Transverse colon (tissue), 4 donors: Measurements from ENCODE around the gene LGALS4. TPM values are rescaled to one million over a fixed set of nuclear protein-coding genes. Genes with fewer than 3 reads are reported as not detected.
"Not testable (repeated sequence)": the region's sequence is repeated elsewhere in the genome, so short reads cannot be mapped to it uniquely, and the experiment has no call there.

Experiments used
- DNase-seq: peaks from one replicate; pipeline ENCODE4 v3.0.0-alpha.2; 2019
- H3K27ac ChIP-seq, 4 donors: fragments of 200-600 bp; sonication (generic); 2 replicates each; pipeline ENCODE4 v1.5.1; 2016 to 2018; ENCODE audit warnings: inconsistent platforms in 4 of 4
- H3K27me3 ChIP-seq: fragments of 200-600 bp; sonication (generic); 2 replicates; pipeline ENCODE4 v1.5.1; 2017; ENCODE audit warnings: inconsistent platforms
- H3K36me3 ChIP-seq, 4 donors: fragments of 200-600 bp; sonication (generic); 2 replicates each; pipeline ENCODE4 v1.5.1; 2017 to 2019; ENCODE audit warnings: inconsistent platforms in 4 of 4
- H3K4me1 ChIP-seq, 4 donors: fragments of 200-600 bp; sonication (generic); 2 replicates each; pipeline ENCODE4 v1.5.1; 2017 to 2020; ENCODE audit warnings: inconsistent platforms in 4 of 4
- H3K4me3 ChIP-seq, 4 donors: fragments of 200-600 bp; sonication (generic); 1 replicate in 1 of 4; 2 replicates in 3 of 4; pipeline versions ENCODE4 v1.5.1 to v1.6.1; 2017 to 2019; ENCODE audit warnings: inconsistent platforms in 4 of 4
- H3K9me3 ChIP-seq, 2 donors: fragments of 200-600 bp; sonication (generic); 2 replicates each; pipeline ENCODE4 v1.5.1; 2017 to 2019; ENCODE audit warnings: inconsistent platforms in 2 of 2
- EP300 ChIP-seq: sonication (generic); formaldehyde crosslinking; IDR thresholded peaks from one replicate; pipeline ENCODE4 v1.6.1; 2017; ENCODE audit warnings: antibody characterized with exemption, low read depth
- POLR2A ChIP-seq: fragments of 450-650 bp; IDR thresholded peaks from one replicate; pipeline ENCODE4 v1.6.1; 2016; ENCODE audit warnings: antibody characterized with exemption, mild to moderate bottlenecking, moderate library complexity
- POLR2AphosphoS5 ChIP-seq, 3 donors: sonication (generic); formaldehyde crosslinking; IDR thresholded peaks; one replicate each; pipeline ENCODE4 v1.6.1; 2016; ENCODE audit warnings: antibody characterized with exemption in 3 of 3
- WGBS, 2 donors: methylation state at CpG; one replicate each; pipeline ENCODE4 v1.1.5; 2018; ENCODE audit warnings: low coverage in 1 of 2; 5-methylcytosine and 5-hydroxymethylcytosine counted together
- in situ Hi-C, 4 donors: fragments of 200-750 bp; cut with MboI; loops; one replicate each; pipeline versions ENCODE4 v1.15.0 to v1.15.1; 2017; ENCODE audit warnings: low sequenced_read_pairs in 3 of 4, low pct_ligation_motif_present in 1 of 4, low pct_unique_long_range_greater_than_20kb in 1 of 4
- intact Hi-C: fragments of 100-400 bp; cut with DNase I; formaldehyde crosslinking; loops from one replicate; pipeline ENCODE4 v1.15.1; 2023; ENCODE audit warnings: low total_unique reads
- total RNA-seq, 4 donors: library from RNA; depleted of rRNA; stranded (reverse); fragments of >200 nt; gene quantifications; one replicate each; pipeline ENCODE4 v1.1.0, GENCODE V29; 2016
- TF ChIP-seq, protein P1 (sequence below), 5 experiments: fragments of 200-600 bp in 3 of 5; fragments of 450-650 bp in 2 of 5; sonication (generic) in 3 of 5; IDR thresholded peaks; 1 replicate in 2 of 5; 2 replicates in 3 of 5; pipeline ENCODE4 v1.5.1; 2016 to 2017; ENCODE audit warnings: antibody characterized with exemption in 5 of 5, inconsistent platforms in 3 of 5, mild to moderate bottlenecking in 2 of 5, moderate library complexity in 1 of 5

Gene LGALS4
- total RNA-seq, 4 donors from 2014 or later = 1,815 to 4,845 (median 3,695) TPM

DNA sequence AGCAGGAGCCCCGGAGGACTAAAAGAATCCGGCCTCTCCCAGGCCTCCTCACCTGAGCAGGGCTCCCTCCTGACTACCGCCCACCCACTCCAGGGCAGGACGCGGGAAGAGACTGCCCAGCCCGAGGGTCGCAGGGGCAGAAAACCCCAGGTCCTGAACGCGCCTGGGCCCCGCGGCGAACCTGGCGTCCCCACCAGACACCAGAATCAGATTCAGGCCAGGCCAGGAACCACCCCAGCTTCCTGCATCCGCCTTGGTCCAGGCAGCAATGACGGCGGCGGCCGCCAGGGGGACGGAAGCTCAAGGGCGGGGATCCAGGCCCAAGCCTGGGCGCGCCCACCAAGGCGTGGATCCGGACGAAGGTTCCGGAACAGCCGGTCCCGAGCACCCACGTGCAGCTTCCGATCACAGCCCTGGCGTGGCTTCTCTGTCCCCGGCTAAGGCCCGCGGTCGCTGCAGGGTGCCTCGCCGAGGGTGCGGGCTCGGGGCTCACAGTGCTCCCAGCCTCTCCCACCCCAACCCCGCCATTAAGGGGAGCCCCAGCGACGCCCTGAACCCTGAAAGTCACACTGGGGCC is 43.0 kb downstream of the LGALS4 start:
- Histone ChIP-seq H3K27me3 (no peaks in the 10 kb centered on the region), H3K9me3 (no peaks in the 10 kb centered on the region), H3K27ac (peak overlapping the region; percentile 51 to 67 (median 64)), H3K36me3 (no peaks in the 10 kb centered on the region), H3K4me3 (peak overlapping the region in 2 of 4 donors; percentile 32 to 47), H3K4me1 (peaks cover 0 to 9% (median 4%) of the 10 kb centered on the region in 4 donors)
- WGBS, 2 donors = 30% methylated on average over 29 of the region's 42 CpGs; no CpG with 5 or more reads in 1 of the 2 donors
- peak; percentile 94 for DNase-seq
- intact Hi-C loops = no loop called here
- in situ Hi-C loops = no loop called here
- TF ChIP-seq POLR2AphosphoS5 (IDR thresholded peaks at IDR 0.05) (peak; percentile 52 to 74 (median 53)), EP300 (no peak), POLR2A (peak; percentile 29)
- TF ChIP-seq, protein P1, sequence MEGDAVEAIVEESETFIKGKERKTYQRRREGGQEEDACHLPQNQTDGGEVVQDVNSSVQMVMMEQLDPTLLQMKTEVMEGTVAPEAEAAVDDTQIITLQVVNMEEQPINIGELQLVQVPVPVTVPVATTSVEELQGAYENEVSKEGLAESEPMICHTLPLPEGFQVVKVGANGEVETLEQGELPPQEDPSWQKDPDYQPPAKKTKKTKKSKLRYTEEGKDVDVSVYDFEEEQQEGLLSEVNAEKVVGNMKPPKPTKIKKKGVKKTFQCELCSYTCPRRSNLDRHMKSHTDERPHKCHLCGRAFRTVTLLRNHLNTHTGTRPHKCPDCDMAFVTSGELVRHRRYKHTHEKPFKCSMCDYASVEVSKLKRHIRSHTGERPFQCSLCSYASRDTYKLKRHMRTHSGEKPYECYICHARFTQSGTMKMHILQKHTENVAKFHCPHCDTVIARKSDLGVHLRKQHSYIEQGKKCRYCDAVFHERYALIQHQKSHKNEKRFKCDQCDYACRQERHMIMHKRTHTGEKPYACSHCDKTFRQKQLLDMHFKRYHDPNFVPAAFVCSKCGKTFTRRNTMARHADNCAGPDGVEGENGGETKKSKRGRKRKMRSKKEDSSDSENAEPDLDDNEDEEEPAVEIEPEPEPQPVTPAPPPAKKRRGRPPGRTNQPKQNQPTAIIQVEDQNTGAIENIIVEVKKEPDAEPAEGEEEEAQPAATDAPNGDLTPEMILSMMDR (IDR thresholded peaks at IDR 0.05) = peak; percentile 70 to 98 (median 81)

DNA sequence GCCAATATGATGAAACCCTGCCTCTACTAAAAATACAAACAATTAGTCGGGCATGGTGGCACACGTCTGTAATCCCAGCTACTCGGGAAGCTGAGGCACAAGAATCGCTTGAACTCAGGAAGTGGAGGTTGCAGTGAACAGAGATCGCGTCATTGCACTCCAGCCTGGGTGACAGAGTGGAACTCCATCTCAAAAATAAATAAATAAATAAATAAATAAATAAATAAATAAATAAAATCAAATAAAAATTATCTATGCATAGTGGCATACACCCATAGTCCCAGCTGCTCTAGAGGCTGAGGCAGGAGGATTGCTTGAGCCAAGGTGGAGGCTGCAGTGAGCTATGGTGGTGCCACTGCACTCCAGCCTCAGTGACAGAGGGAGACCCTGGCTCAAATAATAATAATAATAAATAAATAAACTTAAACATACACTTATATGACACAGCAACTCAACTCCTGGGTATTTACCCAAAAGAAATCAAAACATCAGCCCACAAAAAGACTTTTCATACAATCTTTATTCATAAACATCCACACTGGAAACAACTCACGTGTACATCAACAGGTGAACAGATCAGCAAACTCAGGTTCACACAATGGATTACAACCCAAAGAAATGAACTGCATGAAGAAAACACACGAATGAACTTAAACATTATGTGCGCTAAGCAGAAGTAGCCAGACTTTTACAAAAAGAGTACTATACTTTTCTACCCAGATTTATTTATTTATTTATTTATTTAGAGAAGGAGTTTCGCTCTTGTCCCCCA is 46.3 kb downstream of the LGALS4 start:
- H3K36me3 ChIP-seq = no peaks in the 10 kb centered on the region
- H3K27ac ChIP-seq = no peak overlapping the region
- no peak for TF ChIP-seq POLR2AphosphoS5 (IDR thresholded peaks at IDR 0.05)
- no peak for TF ChIP-seq POLR2A
- intact Hi-C loops = no loop called here
- H3K4me3 ChIP-seq = no peak overlapping the region
- no peak for DNase-seq
- H3K4me1 ChIP-seq = peaks cover 0 to 9% (median 4%) of the 10 kb centered on the region in 4 donors
- no peaks in the 10 kb centered on the region for H3K9me3 ChIP-seq
- no peaks in the 10 kb centered on the region for H3K27me3 ChIP-seq
- in situ Hi-C loops = no loop called here
- WGBS, 2 donors = 90 to 93% methylated on average over 4 to 10 of the region's 10 CpGs

DNA sequence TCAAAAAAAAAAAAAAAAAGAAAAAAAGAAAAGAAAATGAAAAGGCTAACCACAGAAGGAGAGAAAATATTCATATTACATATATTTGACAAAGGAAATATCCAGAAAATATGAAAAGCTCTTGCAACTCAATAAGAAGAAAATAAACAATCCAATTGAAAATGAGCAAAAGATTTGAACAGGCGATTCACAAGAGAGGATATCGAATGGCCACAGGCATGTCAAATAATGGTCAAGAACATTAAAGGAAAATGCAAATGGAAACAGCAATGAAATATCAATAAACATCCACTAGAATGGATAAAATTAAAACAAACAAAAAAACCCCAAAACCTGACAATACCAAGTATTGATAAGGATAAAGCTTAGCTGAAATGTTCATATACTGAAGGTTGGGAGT is 47.5 kb downstream of the LGALS4 start:
- H3K27me3 ChIP-seq = no peaks in the 10 kb centered on the region
- WGBS, 2 donors = 93 to 98% methylated on average over 2 of the region's 2 CpGs
- no peak overlapping the region for H3K27ac ChIP-seq
- H3K4me3 ChIP-seq = no peak overlapping the region
- in situ Hi-C loops (no loop called here), intact Hi-C loops (no loop called here)
- DNase-seq = no peak
- no peaks in the 10 kb centered on the region for H3K36me3 ChIP-seq
- TF ChIP-seq POLR2A = no peak
- TF ChIP-seq POLR2AphosphoS5 (IDR thresholded peaks at IDR 0.05) = no peak
- TF ChIP-seq, protein P1 (IDR thresholded peaks at IDR 0.05) = no peak
- no peak for TF ChIP-seq EP300
- no peaks in the 10 kb centered on the region for H3K9me3 ChIP-seq
- peaks cover 0 to 9% (median 4%) of the 10 kb centered on the region in 4 donors for H3K4me1 ChIP-seq

DNA sequence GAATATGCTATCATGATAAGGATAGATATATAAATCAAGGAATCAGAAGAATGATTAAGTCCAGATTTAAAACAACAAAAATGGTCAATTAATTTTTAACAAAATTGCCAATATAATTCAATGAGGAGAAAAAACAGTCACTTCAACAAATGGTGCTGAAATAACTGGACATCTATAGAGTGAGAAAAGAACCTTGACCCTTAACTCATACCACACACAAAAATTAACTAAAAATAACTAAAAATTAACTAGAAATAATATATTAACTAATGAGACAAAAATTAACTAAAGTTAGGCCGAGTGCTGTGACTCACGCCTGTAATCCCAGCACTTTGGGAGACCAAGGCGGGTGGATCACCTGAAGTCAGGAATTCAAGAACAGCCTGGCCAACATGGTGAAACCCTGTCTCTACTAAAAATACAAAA is 48.9 kb downstream of the LGALS4 start:
- WGBS, 2 donors = 84 to 94% methylated on average over 3 of the region's 3 CpGs
- intact Hi-C loops (no loop called here), in situ Hi-C loops (no loop called here)
- no peak overlapping the region for H3K4me3 ChIP-seq
- no peak overlapping the region for H3K27ac ChIP-seq
- H3K36me3 ChIP-seq = no peaks in the 10 kb centered on the region
- no peak for TF ChIP-seq EP300
- TF ChIP-seq POLR2A = no peak
- no peak for TF ChIP-seq POLR2AphosphoS5 (IDR thresholded peaks at IDR 0.05)
- TF ChIP-seq, protein P1 (IDR thresholded peaks at IDR 0.05) = no peak
- DNase-seq = no peak
- peaks cover 0 to 3% (median 0%) of the 10 kb centered on the region in 4 donors for H3K4me1 ChIP-seq
- no peaks in the 10 kb centered on the region for H3K9me3 ChIP-seq
- no peaks in the 10 kb centered on the region for H3K27me3 ChIP-seq

DNA sequence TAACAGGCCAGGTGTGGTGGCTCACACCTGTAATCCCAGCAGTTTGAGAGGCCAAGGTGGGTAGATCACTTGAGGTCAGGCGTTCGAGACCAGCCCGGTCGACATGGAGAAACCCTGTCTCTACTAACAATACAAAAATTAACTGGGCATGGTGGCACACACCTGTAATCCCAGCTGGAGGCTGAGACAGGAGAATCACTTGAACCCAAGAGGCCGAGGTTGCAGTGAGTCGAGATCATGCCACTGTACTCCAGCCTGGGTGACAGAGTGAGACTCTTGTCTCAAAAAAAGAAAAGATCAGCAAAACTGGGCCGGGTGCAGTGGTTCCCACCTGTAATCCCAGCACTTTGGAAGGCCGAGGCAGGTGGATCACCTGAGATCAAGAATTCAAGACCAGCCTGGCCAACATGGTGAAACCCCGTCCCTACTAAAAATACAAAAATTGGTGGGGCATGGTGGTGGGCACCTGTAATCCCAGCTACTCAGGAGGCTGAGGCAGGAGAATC is 50.8 kb downstream of the LGALS4 start:
- H3K9me3 ChIP-seq, H3K27me3 ChIP-seq, DNase-seq, H3K36me3 ChIP-seq, intact Hi-C loops, H3K4me3 ChIP-seq, H3K4me1 ChIP-seq, in situ Hi-C loops, H3K27ac ChIP-seq: not testable (repeated sequence)
- WGBS, 2 donors = 95% methylated on average over 9 of the region's 9 CpGs; no CpG with 5 or more reads in 1 of the 2 donors

DNA sequence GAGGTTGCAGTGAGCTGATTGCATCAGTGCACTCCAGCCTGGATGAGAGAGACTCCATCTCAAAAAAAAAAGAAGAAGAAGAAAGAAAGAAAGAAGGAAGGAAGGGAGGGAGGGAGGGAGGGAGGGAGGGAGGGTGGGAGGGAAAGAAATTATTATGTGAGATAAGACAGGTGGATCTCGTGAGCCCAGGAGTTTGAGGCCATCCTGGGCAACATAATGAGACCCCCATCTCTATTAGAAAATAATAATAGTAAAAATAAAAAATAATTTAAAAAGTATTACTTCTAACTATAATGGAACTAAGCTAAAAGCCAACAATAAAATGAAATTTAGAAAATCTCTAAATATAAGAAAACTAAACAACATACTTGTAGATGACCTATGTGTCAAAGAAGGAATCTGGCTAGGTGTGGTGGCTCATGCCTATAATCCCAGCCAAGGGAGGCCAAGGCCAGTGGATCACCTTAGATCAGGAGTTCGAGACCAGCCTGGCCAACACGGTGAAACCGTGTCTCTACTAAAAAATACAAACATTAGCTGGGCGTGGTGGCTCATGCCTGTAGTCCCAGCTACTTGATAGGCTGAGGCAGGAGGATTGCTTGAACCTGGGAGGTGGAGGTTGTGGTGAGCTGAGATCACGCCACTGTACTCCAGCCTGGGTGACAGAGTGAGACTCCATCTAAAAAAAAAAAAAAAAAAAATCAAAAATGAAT is 51.8 kb downstream of the LGALS4 start:
- intact Hi-C loops, in situ Hi-C loops, H3K27ac ChIP-seq, H3K36me3 ChIP-seq, H3K27me3 ChIP-seq, H3K9me3 ChIP-seq, H3K4me3 ChIP-seq, H3K4me1 ChIP-seq, DNase-seq: not testable (repeated sequence)
- WGBS, 2 donors = 39 to 75% methylated on average over 5 to 6 of the region's 6 CpGs
